Stimulated activated CD4-positive, alpha-beta T cell treated with anti-CD3 and anti-CD28 coated beads, TNF-alpha, amount 100 ng/mL, for 24 hours (primary cell): Measurements from ENCODE around the gene TMC1.
A peak's percentile ranks its signal among the peaks of the same experiment; 100 is the strongest.
"Not testable (repeated sequence)": the region's sequence is repeated elsewhere in the genome, so short reads cannot be mapped to it uniquely, and the experiment has no call there.

ENCODE experiments used
- DNase-seq, 3 experiments: peaks; one replicate each; pipeline ENCODE4 v3.0.0-alpha.2; 2020; ENCODE audit warnings: low read depth in 3 of 3

The TMC1 gene

DNA sequence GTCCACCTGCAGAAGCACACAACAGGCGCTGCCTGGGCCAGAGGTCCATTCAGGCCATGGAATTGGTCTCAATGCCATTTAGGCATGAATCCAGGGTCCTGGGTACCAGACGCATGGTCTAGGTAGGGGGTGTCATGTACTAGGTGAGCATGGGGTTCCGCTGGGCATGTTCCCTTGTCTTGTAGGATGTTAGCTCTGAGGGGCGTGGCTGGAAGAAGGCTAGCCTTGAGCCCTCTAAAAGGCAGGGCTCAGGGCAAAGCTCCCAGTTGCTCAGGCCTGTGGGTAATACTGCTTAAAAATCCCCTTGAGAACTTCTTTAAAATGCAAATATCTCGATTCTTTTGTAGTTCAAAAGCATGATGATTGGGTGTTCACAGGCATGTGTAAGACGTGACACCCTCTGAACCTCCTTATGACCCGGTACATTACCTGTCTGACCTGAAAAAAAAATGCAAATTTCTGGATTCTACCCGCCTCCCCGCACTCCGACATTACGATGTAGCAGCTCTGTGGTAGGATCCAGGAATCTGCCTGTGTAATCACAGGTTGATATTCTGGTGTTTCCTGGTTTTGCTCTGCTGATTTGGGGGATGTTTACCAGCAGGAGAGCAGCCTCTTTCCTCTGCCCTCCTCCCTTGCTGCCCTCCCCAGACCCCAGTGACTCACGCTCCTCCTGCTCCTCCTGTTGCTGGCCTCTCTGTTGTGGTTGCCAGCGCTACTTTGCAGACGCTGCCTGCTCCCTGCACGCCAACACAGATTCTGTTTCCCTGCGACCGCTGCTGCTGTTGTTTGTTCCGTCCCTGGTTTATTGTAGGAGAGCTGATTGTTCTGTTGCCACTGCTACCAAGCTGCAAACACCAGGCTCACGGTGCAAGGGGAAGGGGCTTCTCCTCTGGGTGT is 5.7 kb downstream of the TMC1 start:
- peak; percentile 48 to 74 (median 60) for DNase-seq

DNA sequence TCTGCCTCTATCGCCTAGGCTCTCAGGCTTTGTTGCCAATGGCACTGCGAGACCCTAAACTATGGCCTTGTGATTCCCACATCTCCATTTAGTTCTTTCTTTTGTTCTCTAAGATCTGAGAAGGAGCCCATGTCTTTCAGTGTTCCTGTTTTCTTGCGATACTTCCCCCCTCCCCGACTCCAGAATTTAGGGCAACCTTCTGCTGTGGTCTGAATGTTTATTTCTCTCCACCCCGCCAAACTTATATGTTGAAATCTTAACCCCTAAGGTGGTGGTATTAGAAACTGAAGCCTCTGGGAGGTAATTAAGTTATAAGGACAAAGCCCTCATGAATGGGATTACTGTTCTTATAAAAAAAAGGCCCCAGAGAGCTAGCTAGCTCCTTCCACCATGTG is 6.4 kb downstream of the TMC1 start:
- DNase-seq, result no peak

DNA sequence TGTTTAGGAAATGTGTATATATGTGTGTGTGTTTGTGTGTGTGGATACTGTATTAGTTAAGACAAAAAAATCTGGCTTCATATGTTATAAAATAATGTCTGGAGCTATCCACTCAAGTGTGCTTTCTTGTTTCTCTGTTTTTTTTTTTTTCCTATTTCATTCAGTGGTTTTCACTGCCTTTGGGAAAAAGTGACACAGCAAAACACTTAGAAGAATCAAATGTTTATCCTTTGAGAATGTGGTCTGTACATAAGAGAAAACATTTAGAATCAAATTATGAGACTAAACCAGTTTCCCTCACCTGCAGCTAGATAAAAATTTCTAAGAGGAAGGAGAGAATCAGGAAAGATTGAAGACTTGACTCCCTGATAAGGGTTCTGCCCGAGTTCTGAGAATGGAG is 8.1 kb downstream of the TMC1 start:
- no peak for DNase-seq

- no peak for DNase-seq
These were observed 11.9 kb downstream of the TMC1 start for GRCh38 chr9:72533322-72533721.

- DNase-seq, result no peak
These were observed 13.5 kb downstream of the TMC1 start for GRCh38 chr9:72534931-72535330.

GRCh38 chr9:72537011-72537545 is 15.7 kb downstream of the TMC1 start:
- no peak for DNase-seq

- DNase-seq, result no peak
These were observed 16.3 kb downstream of the TMC1 start for GRCh38 chr9:72537671-72538070.

DNA sequence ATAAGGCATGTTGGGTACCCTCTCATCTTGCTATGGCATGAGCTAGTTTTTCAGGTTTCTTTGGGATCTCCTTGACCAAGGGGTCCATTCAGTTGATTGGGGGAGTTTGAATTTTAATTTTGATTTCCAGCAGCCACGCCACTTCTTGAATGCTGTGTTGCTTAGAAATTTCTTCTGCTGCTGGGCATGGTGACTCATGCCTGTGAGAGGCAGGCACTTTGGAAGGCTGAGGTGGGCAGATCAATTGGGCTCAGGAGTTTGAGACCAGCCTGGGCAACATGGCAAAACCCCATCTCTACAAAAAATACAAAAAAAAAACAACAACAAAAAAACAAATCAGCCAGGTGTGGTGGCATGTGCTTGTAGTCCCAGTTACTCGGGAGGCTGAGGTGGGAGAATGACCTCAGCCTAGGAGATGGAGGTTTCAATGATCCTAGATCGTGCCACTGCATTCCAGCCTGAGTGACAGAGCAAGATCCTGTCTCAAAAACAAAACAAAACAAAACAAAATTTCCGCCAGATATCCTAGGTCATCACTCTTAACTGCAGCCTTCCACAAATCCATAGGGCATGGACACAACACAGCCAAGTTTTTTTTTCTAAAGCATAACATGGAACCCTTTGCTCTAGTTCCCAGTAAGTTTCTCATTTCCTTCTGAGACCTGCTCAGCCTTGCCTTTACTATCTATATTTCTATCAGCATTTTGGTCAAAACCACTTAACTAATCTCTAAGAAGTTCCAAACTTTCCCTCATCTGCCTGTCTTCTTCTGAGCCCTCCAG is 17.7 kb downstream of the TMC1 start:
- DNase-seq, result no peak

- no peak for DNase-seq
These were observed 18.5 kb downstream of the TMC1 start for GRCh38 chr9:72539824-72540347.

- no peak for DNase-seq
These were observed 19.0 kb downstream of the TMC1 start for GRCh38 chr9:72540348-72540873.

DNA sequence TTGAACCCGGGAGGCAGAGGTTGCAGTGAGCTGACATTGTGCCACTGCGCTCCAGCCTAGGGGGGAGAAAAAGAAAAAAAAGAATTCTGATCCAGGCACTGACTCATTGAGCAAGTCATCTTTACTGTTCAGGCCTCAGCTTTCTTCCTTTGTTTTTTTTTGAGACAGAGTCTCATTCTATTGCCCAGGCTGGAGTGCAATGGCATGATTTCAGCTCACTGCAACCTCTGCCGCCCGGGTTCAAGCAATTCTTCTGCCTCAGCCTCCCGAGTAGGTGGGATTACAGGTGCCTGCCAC is 21.1 kb downstream of the TMC1 start:
- not testable (repeated sequence) for DNase-seq

GRCh38 chr9:72542917-72543316 is 21.5 kb downstream of the TMC1 start:
- DNase-seq, result no peak

DNA sequence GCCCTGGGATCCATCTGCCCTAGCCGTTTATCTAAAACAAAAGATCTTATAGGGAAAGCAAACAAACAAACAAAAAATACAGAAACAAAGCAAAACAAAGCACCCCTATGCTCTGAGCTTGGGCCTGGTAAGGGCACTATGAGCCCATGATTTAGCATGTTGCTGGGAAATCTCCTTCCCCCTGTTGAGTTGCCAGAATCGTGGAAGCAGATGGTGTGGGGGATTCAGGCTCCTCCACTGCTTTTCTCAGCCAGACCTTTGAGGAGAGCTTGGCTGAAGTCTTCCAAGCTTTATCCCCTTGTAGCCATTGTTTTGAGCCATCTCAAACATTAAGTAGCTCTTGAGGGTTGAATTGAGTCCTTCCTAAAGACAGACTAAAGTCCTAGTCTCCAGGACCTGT is 29.9 kb downstream of the TMC1 start:
- DNase-seq, result no peak

DNA sequence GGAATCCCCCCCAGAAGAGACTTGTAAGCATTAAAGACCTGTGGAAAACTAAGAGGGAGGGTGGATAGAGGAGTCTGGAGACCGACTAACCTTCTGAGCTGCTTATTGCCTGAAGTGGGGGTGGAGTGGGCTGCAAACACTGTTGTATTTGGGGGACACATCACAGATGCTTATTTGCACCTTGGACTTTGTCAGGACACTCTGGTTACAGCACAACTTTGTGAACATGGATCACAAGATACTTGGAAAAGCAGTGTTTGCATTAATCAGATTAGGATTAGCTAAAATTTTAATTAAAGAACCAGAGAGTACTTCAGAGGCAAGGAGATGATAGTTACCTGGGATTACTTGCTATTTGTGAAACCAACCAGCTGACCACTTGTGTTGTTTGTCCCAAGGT is 30.9 kb downstream of the TMC1 start:
- DNase-seq, result no peak

- DNase-seq, result no peak
These were observed 32.8 kb downstream of the TMC1 start for GRCh38 chr9:72554221-72554641.

GRCh38 chr9:72557549-72557948 is 36.1 kb downstream of the TMC1 start:
- peak; percentile 7 to 49 (median 42) for DNase-seq

- no peak for DNase-seq
These were observed 38.7 kb downstream of the TMC1 start for GRCh38 chr9:72560086-72560485.

DNA sequence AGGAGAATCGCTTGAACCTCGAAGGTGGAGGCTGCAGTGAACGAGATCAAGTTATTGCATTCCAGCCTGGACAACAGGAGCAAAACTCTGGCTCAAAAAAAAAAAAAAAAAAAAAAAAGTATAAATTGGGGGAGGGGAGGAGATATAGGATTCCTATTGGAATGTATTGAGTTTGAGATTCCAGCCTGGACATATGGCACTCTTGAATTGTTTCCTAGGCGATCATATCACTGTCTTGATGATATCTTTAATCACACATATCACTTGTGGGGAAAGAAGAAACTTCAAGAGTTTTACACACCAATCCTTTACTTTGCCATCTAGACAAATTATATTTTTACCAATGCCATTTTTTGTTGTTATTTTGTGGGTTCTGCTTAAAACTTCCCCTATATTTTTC is 42.4 kb downstream of the TMC1 start:
- DNase-seq, result no peak

- DNase-seq, result no peak
These were observed 43.3 kb downstream of the TMC1 start for GRCh38 chr9:72564479-72565281.

GRCh38 chr9:72565535-72565934 is 44.1 kb downstream of the TMC1 start:
- DNase-seq, result no peak

- no peak for DNase-seq
These were observed 52.9 kb downstream of the TMC1 start for GRCh38 chr9:72574156-72574810.
